SKM-1 treated with dmso at 0.1 percent for 144 hours (cell line): ENCODE data around the gene CNKSR3.

Source experiments
- DNase-seq: peaks from one replicate; lab custom pipeline; 2025; ENCODE audit not compliant: unreplicated experiment; lab: John Stamatoyannopoulos, UW

Gene CNKSR3

DNA sequence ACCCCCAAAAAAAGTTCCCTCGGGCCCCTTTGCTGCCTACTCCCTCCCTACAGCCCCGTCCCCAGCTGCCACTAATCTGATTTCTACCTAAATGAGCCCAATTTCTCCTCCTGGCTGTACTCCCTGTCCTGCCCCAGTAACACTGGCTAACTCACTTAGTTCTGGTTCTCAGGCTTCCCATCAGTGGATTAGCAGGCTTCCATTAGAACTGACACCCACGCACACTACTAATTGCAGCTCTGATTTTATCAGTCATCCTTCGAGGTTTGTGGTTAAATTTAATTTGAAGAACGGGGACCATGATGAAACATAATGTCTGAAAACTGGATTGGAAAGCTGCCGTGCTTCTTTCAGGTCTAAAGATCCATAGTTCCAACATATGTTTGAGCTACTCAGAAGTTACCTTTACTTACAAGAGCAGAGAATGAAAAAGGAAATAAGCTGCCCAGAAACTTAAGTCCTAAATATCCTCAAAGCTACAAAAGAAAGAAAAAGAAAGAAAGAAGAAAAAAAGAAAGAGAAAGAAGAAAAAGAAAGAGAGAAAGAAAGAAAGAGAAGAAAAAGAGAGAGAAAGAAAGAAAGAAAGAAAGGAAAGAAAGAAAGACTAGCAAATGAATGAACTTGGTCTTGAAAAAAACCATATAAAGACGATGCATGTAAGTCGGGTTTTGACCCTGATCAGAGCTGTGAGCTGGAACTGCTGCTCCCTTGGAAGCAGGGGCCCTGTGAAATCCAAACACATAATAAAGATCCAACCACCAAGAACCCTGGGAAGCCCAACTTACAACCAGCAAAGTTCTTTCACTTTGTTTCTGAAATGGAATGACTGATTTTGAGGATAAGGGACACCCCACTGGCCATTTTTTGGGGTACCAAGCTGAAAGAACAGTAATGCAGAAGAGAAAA, 51.7 kb downstream of the CNKSR3 start:
- no peak for DNase-seq

DNA sequence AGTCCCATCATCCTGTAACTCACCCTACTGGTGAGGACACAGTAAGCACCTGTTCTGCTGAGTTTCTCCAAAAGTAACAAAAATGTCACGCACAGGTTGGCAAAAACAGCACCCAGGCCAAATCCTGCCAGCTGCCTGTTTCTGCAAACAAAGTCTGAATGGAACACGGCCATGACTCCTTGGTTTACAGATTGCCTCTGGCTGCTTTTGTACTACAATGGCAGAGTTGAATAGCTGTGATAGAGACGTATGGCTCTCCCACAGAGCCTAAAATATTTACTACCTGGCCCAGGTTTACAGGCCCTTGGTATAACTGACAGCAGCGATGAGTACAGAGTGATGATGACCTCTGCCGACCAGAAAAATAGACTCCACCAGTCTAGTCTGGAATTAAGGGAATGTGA, 52.6 kb downstream of the CNKSR3 start:
- DNase-seq = no peak

DNA sequence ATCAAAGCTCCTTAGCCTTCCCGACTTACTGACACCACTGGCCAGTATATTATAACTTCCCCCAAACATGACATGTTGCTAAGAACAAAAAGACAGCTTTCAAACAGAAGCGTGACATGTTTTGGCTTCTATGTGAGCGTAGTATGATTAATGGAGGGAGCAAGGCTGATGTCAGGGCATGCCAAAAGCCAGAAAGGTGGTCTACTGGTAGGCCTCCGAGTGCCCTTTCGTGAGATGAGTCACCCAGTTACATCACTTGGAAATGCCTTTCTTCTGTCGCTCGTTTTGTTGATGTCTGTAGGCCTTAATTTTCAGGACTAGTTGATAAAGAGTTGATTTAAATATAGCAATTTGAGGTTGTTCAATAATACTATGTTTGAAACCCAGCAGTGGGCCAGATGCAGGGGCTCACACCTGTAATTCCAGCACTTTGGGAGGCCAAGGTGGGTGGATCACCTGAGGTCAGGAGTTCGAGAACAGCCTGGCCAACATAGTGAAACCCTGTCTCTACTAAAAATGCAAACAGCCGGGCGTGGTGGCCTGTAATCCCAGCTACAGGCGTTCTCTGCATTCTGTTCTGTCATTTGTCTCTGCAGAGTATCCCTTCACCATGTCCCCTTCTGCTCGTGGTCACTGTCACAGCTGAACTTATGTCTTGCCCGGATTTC, 53.3 kb downstream of the CNKSR3 start:
- no peak for DNase-seq

DNA sequence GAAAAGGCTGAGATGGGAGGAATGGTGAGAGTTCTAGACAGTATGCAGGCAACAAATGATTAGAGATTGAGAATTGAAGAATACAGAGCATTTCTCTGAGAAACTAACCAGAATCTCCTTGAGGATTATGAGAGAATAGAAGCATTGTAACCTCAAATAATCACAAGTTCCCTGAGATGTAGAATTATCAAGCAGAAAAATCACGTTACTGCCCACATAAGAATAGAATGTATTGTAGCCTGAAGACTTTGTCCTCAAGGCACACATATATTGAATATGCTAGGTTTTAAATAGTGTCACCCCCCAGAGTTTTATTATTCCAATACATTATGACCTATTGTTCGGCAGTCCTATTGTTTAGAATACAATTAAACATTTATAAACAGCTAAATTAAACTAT, 57.2 kb downstream of the CNKSR3 start:
- DNase-seq = no peak

DNA sequence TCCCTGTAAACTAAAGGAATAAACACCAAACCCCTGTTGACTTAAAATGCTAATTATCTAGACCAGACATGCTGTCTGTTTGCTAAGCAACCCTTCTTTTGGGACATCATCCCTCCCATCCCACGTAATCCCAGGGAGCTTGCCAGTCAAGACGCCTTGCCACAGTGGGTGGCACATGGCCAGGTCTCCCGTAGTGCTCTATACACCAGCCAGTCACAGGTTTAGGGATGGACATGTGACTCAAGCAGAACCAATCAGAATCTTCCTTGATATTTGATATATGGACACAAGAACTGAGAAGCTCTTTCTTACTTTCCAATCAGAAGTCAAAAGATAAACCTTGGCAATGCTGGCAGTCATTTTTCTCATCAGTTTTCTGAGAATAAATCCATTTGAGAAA, 60.0 kb downstream of the CNKSR3 start:
- DNase-seq = no peak

DNA sequence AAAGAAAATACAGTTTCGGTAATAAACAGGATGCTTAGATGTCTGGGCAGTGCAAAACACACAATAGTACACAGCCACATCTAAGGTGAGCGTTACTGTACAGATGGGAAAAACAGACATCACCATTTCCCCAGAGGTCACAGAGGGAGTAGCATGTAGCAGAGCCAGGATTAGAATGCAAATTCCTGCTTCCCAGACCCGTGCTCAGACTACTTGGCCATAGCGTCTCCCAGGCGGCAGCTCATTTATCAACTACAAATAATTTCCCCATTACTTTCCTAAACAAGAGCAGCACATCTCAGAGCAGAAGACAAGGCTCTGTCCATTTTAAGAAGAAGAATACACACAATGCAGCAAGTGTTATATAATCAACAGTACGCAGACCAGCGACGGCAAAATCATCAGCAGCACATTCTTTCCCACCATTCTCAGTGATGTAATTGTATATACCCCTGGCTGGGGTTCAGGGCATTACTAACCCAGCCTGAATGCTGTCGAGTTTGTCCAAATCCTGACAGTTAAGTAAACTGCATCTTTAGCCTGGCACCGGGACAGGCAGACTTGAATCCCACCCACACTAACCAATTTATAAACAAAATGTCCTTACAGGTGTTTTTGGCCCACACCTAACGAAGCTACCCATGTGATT, 61.9 kb downstream of the CNKSR3 start:
- no peak for DNase-seq

DNA sequence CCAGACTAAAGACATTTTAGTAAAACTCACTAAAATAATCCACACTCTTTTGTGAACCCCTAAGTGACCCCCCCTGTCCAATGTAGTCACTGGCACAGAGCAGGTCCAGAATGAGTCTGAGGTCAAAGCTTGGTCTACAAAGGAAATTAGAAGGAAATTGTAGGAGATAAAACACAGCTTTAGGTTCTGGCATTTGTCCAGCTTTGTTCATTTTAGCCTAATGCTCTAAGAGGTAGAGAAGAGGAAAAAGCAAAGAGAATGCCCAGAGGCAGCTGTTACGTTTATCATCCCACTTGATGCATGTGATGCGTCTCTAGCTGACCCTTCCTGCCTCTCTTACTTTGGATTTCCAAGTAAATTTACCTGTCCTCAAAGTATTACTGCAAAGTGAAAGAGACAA, 62.5 kb downstream of the CNKSR3 start:
- no peak for DNase-seq

DNA sequence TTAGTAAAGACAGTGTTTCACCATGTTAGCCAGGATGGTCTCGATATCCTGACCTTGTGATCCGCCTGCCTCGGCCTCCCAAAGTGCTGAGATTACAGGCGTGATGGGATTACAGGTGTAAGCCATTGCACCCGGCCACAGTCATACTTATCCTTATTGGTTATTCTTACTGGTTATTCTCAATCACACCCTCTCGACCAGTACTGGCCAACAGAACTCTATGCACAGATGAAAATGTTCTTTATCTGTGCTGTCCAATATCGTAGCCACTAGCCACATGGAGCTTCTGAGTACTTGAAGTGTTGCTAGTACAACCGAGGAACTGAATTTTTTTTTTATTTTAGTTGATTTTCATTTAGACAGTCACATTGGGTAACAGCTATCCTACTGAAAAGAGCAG, 63.5 kb downstream of the CNKSR3 start:
- no peak for DNase-seq

DNA sequence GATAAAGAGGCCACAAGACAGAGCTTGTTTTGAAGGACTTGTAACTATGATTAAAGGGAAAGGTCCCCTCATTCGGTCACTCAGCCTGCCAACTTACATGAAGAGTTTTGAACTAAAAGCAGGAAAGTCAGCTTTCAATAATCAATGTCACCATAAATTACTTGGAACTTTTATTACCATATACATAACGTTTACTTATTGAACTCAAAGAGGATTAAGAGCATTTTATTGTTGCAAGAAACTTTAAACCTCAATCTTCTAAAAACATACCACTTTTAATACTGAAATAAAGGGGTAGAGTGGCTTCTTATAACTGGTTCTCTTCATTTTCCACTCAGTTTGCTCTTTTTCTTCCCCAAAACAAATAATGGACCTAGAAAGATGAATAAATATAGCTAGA, 65.1 kb downstream of the CNKSR3 start:
- no peak for DNase-seq

DNA sequence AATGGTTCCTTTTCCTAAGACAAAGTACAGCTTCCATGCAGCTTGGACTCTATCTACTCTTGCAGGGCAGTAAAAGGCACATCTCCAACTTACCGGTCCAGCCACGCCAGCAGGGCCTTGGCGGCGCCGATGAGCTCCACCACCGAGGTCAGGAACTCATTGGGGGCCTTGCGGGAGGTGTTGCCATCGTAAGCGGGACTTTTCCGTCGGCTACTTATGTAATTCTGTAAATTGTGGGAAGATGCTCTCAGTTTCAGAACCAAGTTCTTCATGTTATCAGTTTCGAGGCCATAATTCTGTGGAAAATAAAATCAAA, 68.5 kb downstream of the CNKSR3 start:
- DNase-seq = no peak

DNA sequence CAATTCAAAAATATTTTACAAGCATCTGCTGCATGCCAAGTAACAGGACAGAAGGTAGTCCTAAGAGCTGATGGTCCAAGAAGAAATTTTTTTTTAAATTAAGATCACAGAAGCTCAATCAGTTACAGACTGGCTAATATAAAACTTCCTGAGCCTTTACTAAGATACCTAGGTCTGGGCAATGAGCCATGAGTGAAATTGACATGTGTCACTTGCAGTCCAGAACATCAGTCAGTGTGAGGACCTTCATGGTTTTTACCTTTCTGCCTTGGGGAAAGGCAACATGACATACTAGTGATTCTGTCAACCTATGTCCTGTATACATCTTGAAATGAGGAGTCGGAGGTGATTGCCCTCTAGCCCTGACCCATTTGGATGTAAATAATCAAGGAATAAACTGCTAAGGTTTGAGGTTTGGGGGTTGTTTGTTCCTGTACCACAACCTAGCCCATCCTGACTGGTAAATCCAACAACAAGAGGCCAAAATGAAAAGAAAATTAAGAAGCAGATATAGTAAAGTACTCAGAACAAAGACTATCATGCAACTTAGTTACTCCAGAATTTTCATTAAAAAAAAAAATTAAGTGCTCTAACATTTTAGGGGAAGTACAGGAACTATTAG, 70.0 kb downstream of the CNKSR3 start:
- no peak for DNase-seq

DNA sequence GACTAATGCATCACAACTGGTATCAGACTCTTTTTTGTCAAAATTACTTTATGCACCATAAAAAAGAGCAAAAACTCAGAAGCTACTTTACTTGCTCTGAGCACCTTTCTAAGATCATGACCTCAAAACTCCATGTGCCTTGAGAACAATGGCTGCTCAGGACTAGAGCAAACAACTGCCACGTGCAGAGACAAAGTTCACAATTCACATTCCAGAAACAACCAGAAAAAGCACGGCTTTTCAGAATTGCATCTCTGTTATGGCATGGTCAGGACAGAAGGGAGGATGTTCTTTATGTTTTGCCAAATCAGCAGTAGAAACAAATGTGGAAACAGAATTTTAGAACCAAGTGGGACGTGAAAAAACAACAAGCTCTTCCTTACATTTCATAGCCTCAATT, 70.5 kb downstream of the CNKSR3 start:
- DNase-seq = no peak

DNA sequence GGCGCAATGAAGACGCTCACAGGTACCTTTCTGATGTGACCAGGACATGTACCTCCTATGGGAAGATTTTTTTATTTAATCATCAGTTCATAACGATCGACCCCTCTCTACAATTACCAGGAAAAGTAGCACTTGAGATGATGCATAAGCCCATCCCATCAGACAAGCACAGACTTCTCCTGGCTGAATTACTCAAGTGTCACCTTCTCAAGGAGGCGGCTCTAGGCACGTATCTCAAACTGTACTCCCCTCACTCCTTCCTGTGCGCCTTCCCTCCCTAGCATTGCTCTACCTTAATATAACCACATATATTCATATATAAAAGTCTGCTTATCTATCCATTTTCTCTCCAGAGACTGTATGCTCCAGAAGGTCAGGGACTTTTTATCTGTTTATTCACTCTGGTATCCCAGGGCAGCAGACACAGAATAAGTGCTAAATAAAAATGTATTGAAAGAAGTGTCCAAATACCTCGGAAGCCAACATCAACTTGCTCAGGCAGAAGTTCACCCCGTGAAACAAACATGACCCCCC, 71.5 kb downstream of the CNKSR3 start:
- no peak for DNase-seq

DNA sequence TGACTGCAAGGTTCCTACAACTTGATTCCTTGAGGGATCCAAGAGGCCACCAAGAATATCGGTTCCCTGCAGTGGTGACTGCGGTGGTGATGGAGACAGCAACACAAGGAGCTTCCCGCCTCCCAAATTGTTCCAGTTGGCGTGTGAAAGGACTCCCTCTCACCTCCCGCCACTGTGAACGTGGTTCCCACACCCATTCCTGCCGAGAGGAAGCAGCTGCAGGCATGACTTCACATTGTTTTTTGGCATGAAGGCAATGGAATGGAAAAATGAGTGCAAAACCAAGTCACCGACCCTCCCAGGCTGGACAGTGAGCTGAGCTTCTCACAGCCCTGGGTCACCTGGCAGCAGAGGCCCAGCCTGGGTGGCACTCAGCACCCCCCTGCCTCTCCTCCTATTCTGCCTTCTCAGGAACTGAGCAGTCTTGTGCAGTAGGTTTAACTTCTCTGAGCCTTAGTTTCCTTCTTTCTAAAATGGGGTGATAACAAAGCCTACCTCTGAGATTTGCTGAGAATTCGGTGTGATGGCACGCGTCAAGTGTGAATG, 75.0 kb downstream of the CNKSR3 start:
- no peak for DNase-seq

DNA sequence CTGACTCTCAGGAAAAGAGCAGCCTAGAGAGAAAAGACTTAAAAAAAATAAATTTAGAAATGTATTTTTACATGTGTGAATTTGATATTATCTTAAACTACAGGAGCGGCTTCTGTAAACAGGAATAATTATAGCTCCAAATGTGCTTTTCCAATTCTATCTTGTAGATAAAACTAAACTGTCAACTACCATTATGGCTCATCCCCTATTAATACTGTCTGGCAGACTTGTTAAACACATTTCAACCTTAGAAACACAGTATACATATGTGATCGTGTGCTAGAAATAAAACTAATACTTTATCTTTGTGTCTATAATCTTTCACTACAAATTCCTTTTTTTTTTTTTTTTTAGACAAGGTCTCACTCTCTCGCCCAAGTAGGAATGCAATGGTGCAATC, 75.8 kb downstream of the CNKSR3 start:
- DNase-seq = no peak

DNA sequence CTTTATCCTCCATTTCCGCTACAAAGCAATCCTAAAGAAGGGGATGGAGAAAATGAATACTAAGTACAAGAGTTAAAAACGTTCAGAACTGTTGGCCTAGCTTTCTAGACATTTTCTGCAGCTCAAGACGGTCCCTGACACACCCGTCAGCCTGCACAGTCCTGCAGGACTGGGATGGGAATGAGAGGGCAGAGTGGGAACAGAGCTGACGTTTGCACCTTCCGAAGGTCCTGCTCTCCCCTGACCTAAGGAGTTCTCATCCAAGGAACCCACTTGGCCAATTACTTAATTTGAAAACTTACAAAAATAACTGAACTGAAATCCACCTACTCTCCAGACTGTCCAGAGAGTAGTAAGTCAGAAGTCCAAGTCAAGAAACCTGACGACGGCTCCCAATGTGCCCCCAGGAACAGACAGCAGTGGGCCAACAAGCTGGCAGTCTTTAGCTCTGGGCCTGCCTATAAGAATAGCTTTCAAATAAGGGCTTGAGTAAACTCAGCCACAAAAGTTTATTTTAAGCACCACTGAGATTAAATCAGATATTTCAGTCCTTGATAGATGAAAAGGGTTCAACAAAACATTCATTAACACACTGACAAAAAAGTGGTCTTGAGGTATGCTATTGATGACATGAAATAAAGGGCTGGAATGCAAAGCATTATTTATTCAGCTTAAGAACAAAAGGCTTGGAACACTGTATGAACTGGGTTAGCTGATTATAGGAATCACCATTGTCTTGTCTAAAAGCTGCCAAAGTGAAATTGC, 76.8 kb downstream of the CNKSR3 start:
- no peak for DNase-seq

DNA sequence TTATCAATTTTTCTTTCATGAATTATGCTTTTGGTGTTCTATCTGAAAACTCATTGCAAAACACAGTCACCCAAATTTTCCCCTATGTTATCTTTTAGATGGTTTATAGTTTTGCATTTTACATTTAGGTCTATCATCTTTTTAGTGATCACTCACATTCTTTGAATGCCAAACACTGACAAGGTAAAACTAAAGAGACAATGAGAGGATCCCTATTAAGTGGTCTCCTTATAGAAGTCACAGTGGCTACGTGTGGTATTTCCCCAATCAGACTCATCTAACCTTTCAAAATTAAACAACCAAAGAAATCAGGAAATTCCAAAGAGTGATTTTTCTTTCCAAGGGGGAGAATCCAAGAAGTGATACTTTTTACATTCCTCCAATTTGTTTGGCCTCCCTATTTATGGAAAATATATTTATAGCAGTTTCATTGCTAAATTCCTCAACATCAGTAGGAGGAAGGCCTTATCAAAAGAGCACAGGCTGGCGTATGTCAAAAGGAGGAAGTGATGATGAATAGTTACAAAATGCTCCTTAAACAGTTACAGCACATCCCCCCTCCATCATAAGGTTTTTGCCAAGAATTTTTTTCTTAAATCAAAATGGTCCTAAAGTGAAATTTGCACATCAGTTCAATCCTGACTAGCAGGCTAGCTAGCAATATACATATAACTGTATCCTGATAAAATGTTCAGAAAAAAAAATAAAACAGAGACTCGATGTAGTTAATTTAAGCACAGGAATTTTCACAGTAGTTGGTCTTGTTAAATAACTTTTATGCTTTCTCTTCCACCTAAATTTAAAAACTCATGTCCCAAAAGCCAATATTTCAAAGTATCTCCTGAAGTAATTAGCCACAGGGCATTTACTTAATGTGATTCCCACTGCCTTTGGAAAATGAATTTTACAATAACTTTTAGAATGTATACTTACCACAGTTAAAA, 77.7 kb downstream of the CNKSR3 start:
- peak; percentile 85 for DNase-seq

DNA sequence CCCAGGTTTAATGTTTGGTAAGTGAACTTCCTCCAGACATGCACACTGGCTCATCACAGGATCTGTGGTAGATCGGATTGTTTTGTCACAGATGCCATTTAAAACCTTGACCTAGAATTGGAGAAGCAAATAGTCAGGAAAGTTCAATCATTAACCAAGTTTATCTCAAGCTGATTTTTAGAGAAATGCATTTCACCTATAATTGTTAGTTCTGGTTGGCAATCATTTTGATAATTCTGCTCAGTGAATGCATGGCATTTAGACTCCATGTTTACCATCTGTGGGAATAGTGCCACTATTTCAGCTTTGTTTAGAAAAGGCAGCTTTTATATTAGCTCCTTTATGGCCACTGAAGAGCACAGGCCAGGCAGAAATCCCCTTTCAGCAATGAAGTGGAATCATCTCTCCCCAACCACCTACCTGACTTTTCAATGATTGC, 80.0 kb downstream of the CNKSR3 start:
- DNase-seq = no peak

DNA sequence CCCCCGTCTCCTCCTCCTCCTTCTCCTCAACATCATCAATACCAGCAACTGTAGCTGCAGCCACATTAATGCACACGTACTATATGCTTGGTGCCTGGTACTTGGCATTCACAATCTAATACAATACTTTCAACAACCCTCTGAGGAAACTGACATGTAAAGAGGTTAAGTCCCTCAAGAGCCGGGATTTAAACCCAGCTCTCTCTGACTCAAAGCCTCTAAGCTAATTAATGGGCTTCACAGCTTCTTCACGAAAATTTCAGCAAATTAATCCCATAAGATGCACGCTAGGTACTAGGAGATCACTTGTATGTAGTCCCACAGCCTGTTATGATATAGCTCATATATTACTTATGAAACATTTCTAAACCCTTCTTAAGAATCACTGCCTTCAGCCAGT, 80.8 kb downstream of the CNKSR3 start:
- no peak for DNase-seq
